Endothelial cell of umbilical vein (primary cell): ENCODE measurements around the gene OGDH. TPM values are rescaled to one million over a fixed set of nuclear protein-coding genes. Genes with fewer than 3 reads are reported as not detected.

Experiments
- BruUV-seq: library from RNA; stranded (reverse); fragments of 400-500 nt; replicated peaks from 2 replicates; lab custom pipeline; 2021; lab: Mats Ljungman, UMichigan
- CTCF ChIA-PET: fragments of 300-600, 350-600 bp; sonication (Branson Sonifier 250); formaldehyde crosslinking; loops from one replicate; lab custom pipeline; 2021; ENCODE audit warnings: antibody characterized with exemption, inconsistent platforms; lab: Charles Lee
- POLR2A ChIA-PET: fragments of 300-600, 350-600 bp; sonication (Branson Sonifier 250); formaldehyde crosslinking; loops from one replicate; lab custom pipeline; 2021; ENCODE audit warnings: antibody characterized with exemption, inconsistent platforms; lab: Charles Lee
- DNase-seq: peaks from one replicate; pipeline ENCODE4 v3.0.0-alpha.2; 2011; ENCODE audit warnings: low read depth, low spot score
- FAIRE-seq: peaks from 2 replicates; lab custom pipeline; 2011; peaks lifted over from hg19 to GRCh38; lab: Jason Lieb, UNC
- H2AFZ ChIP-seq: 2 replicates; pipeline ENCODE4 v1.6.0; 2012; ENCODE audit warnings: low read depth, low read length, control low read depth, inconsistent platforms
- H3K27ac ChIP-seq: 2 replicates; pipeline ENCODE4 v1.5.1; 2011; ENCODE audit warnings: low read depth, mild to moderate bottlenecking, control low read depth, low read length, moderate library complexity; ENCODE audit not compliant: insufficient read depth
- H3K27me3 ChIP-seq, 2 experiments: 2 replicates each; pipeline versions ENCODE4 v1.6.0 to v1.6.1; 2011; ENCODE audit warnings: low read length in 2 of 2, mixed read lengths in 1 of 2; ENCODE audit not compliant: control insufficient read depth in 2 of 2, insufficient read depth in 2 of 2
- H3K36me3 ChIP-seq, 2 experiments: 2 replicates in 1 of 2; 3 replicates in 1 of 2; pipeline ENCODE4 v1.5.1; 2011; ENCODE audit warnings: low read length in 2 of 2, mild to moderate bottlenecking in 1 of 2, moderate library complexity in 1 of 2; ENCODE audit not compliant: control insufficient read depth in 2 of 2, insufficient read depth in 2 of 2; ENCODE audit errors: extremely low read depth in 1 of 2
- H3K4me1 ChIP-seq: 3 replicates; pipeline ENCODE4 v1.5.1; 2011; ENCODE audit warnings: mild to moderate bottlenecking, low read length; ENCODE audit not compliant: control insufficient read depth, insufficient read depth; ENCODE audit errors: extremely low read depth
- H3K4me2 ChIP-seq: 2 replicates; pipeline ENCODE4 v1.6.1; 2011; ENCODE audit warnings: low read length, control low read depth, mixed read lengths; ENCODE audit not compliant: insufficient read depth
- H3K4me3 ChIP-seq, 3 experiments: fragments of 200-600 bp in 1 of 3; sonication (generic), shearing (Covaris generic) in 1 of 3; replicated peaks in 1 of 3; 2 replicates each; pipeline ENCODE4 v1.5.1; 2011 to 2016; ENCODE audit warnings: control low read depth in 3 of 3, low read length in 3 of 3, mild to moderate bottlenecking in 2 of 3, inconsistent platforms in 1 of 3, low read depth in 1 of 3, moderate library complexity in 1 of 3; ENCODE audit not compliant: insufficient read depth in 1 of 3
- H3K79me2 ChIP-seq: 2 replicates; pipeline ENCODE4 v1.6.0; 2012; ENCODE audit warnings: low read length, inconsistent platforms; ENCODE audit not compliant: control insufficient read depth, insufficient read depth
- H3K9ac ChIP-seq: replicated peaks from 2 replicates; pipeline ENCODE3; 2011; ENCODE audit warnings: low read length, control low read depth; ENCODE audit not compliant: insufficient read depth; ENCODE audit errors: extremely low read depth
- H3K9me1 ChIP-seq: replicated peaks from 3 replicates; pipeline ENCODE4 v1.6.0; 2011; ENCODE audit warnings: mild to moderate bottlenecking, low read length; ENCODE audit not compliant: control insufficient read depth, insufficient read depth; ENCODE audit errors: extremely low read depth
- H3K9me3 ChIP-seq: replicated peaks from 2 replicates; pipeline ENCODE4 v1.5.1; 2012; ENCODE audit warnings: low read length, inconsistent platforms; ENCODE audit not compliant: control insufficient read depth, insufficient read depth
- H4K20me1 ChIP-seq: replicated peaks from 2 replicates; pipeline ENCODE3; 2011; ENCODE audit warnings: mild to moderate bottlenecking, low read length; ENCODE audit not compliant: control insufficient read depth, insufficient read depth; ENCODE audit errors: extremely low read depth
- EZH2 ChIP-seq: IDR thresholded peaks from 2 replicates; pipeline ENCODE4 v1.6.1; 2012; ENCODE audit warnings: borderline replicate concordance, low read depth, mild to moderate bottlenecking, moderate library complexity, low read length, inconsistent platforms; ENCODE audit not compliant: severe bottlenecking
- FOS ChIP-seq: IDR thresholded peaks from 2 replicates; pipeline ENCODE4 v1.6.1; 2011; ENCODE audit warnings: mild to moderate bottlenecking, low read length, moderate library complexity, borderline replicate concordance; ENCODE audit not compliant: insufficient read depth
- GATA2 ChIP-seq: IDR thresholded peaks from 2 replicates; pipeline ENCODE4 v1.7.0; 2011; ENCODE audit warnings: low read depth, mild to moderate bottlenecking, moderate library complexity, mixed read lengths, low read length; ENCODE audit not compliant: insufficient read length, insufficient read depth
- JUN ChIP-seq: IDR thresholded peaks from 2 replicates; pipeline ENCODE4 v1.6.1; 2011; ENCODE audit warnings: borderline replicate concordance, low read depth; ENCODE audit not compliant: insufficient read length, insufficient read depth
- POLR2A ChIP-seq: IDR thresholded peaks from 2 replicates; pipeline ENCODE4 v1.6.1; 2012; ENCODE audit warnings: low read depth, mild to moderate bottlenecking, control low read depth, low read length
- POLR2AphosphoS5 ChIP-seq: IDR thresholded peaks from 2 replicates; pipeline ENCODE4 v1.6.1; 2012; ENCODE audit warnings: low read depth, mild to moderate bottlenecking, control low read depth, low read length, moderate library complexity; ENCODE audit not compliant: insufficient read depth
- dilution Hi-C: fragments of 300-500 bp; cut with MboI; formaldehyde crosslinking; loops from one replicate; pipeline ENCODE4 v1.15.0; 2019; ENCODE audit warnings: low sequenced_read_pairs; ENCODE audit not compliant: extremely low pct_ligation_motif_present
- intact Hi-C: fragments of 100-400 bp; cut with micrococcal nuclease; formaldehyde crosslinking; loops from one replicate; pipeline ENCODE4 v1.10.0; 2022
- polyA plus RNA-seq, 4 experiments: library from polyadenylated mRNA; depleted of rRNA in 3 of 4; stranded (reverse) in 3 of 4; unstranded in 1 of 4; fragments of >200 nt; gene quantifications; 2 replicates each; pipeline versions ENCODE4 v1.2.1 to v1.2.3, GENCODE V29; 2011 to 2012; ENCODE audit warnings: missing spikeins in 1 of 4
- total RNA-seq: library from RNA; stranded (reverse); gene quantifications from 2 replicates; pipeline ENCODE4 v1.2.3, GENCODE V29; 2021
- TF ChIP-seq, protein P1 (sequence below): IDR thresholded peaks from 2 replicates; pipeline ENCODE4 v1.6.1; 2011; ENCODE audit not compliant: insufficient read depth, insufficient read length
- TF ChIP-seq, protein P2 (sequence below), 2 donors: IDR thresholded peaks; 1 replicate in 1 of 2; 2 replicates in 1 of 2; pipeline ENCODE4 v1.5.1; 2011; ENCODE audit warnings: low read length in 2 of 2, mild to moderate bottlenecking in 2 of 2, moderate library complexity in 2 of 2, control low read depth in 1 of 2, inconsistent platforms in 1 of 2, low read depth in 1 of 2; ENCODE audit not compliant: insufficient read depth in 1 of 2; ENCODE audit errors: extremely low read depth in 1 of 2

OGDH gene
- total and polyA plus RNA-seq, 2 donors (not counting 3 experiments of a cell fraction or from before 2014, with no cell fraction given) = 88.9 to 92.9 TPM

DNA sequence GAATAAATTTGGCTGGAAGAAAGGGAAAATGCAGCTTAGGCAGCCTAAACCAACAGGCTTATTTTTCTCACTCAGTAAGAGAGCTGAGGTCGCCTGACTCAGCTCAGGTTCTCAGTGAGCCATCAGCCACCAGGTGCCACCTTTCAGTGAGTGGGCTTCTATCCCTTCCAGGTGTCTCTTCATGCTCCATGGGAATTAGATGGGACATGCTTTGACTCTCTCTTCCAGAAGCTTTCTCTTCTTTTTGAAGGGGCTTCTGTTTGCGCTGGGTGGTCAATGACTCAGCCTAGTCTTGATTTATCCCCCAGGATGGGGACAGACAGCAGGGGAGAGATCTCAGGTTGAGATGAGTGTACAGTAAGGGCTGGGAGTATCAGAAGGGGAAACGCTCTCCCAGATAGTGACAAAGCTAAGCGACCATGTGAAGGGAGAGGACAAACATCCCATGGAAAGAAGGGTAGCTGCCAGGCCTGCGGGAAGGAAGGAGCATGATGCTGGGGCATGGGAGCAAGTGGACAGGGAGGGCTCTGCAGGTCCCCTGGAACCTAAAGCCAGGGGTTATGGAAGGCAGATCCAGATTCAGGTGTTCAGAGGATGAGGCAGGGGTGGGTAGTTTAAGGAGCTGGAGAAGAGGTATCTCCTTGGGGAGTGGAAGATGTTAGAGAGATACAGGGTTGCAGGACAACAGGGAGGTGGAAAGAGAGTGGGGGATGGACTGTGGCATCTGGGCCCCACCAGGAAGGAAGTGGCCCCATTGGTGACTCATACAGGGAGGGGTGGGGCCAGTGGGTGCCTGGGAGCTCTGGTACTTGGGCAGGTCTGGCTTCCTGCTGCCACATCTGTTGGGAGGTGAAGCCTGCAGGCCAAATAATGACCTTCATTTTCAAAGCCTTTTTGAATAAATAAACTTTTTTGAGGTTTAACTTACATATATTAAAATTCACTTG, 32.5 kb downstream of the OGDH start:
- Histone ChIP-seq H3K9ac (peak overlapping the region; percentile 30), H4K20me1 (no peaks in the 10 kb centered on the region), H3K4me3 (no peak overlapping the region), H3K4me2 (peak overlapping the region; percentile 16), H3K36me3 (no peaks in the 10 kb centered on the region), H3K9me1 (no peaks in the 10 kb centered on the region), H2AFZ (no peak overlapping the region), H3K27ac (peak overlapping the region; percentile 88), H3K79me2 (peaks cover 11% of the 10 kb centered on the region), H3K4me1 (peaks cover 47% of the 10 kb centered on the region), H3K27me3 (no peaks in the 10 kb centered on the region), H3K9me3 (no peaks in the 10 kb centered on the region)
- peak; percentile 67 for DNase-seq
- TF ChIP-seq EZH2 (no peak), POLR2A (peak; percentile 37), GATA2 (peak; percentile 57), FOS (peak; percentile 92), JUN (peak; percentile 81), POLR2AphosphoS5 (peak; percentile 87)
- TF ChIP-seq, protein P1, sequence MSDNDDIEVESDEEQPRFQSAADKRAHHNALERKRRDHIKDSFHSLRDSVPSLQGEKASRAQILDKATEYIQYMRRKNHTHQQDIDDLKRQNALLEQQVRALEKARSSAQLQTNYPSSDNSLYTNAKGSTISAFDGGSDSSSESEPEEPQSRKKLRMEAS = no peak
- TF ChIP-seq, protein P2, sequence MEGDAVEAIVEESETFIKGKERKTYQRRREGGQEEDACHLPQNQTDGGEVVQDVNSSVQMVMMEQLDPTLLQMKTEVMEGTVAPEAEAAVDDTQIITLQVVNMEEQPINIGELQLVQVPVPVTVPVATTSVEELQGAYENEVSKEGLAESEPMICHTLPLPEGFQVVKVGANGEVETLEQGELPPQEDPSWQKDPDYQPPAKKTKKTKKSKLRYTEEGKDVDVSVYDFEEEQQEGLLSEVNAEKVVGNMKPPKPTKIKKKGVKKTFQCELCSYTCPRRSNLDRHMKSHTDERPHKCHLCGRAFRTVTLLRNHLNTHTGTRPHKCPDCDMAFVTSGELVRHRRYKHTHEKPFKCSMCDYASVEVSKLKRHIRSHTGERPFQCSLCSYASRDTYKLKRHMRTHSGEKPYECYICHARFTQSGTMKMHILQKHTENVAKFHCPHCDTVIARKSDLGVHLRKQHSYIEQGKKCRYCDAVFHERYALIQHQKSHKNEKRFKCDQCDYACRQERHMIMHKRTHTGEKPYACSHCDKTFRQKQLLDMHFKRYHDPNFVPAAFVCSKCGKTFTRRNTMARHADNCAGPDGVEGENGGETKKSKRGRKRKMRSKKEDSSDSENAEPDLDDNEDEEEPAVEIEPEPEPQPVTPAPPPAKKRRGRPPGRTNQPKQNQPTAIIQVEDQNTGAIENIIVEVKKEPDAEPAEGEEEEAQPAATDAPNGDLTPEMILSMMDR (IDR thresholded peaks at IDR 0.05; ENCODE audit: extremely low read depth in 1 of 2, insufficient read depth in 1 of 2, low read depth in 1 of 2, low read length in 2 of 2) = no peak
- dilution Hi-C loops = no loop called here
- intact Hi-C loops = loop anchor here (1.0 kb wide), 4 partner anchors 33 to 157 kb away; partner anchors contain the start of genes OGDH, PPIA and ZMIZ2
- peak; percentile 43 for FAIRE-seq
- no TSS peak for BruUV-seq
- POLR2A ChIA-PET = interaction anchor here (1.0 kb wide), 1 partner anchor 112 kb away, joined by 3 read pairs; no protein-coding TSS in a partner anchor
- CTCF ChIA-PET = interaction anchor here (0.8 to 2.4 kb wide), 10 partner anchors 8 to 209 kb away, joined by 3 to 11 read pairs (median 4); partner anchors contain the start of genes H2AZ2 and OGDH
